Bone marrow (tissue), 2 donors: ENCODE measurements around the gene FAF1.
A peak's percentile ranks its signal among the peaks of the same experiment; 100 is the strongest.
"Not testable (repeated sequence)": the region's sequence is repeated elsewhere in the genome, so short reads cannot be mapped to it uniquely, and the experiment has no call there.

ENCODE experiments used
- DNase-seq, 2 donors: peaks; one replicate each; lab custom pipeline; 2025; lab: John Stamatoyannopoulos, UW

Gene FAF1

DNA sequence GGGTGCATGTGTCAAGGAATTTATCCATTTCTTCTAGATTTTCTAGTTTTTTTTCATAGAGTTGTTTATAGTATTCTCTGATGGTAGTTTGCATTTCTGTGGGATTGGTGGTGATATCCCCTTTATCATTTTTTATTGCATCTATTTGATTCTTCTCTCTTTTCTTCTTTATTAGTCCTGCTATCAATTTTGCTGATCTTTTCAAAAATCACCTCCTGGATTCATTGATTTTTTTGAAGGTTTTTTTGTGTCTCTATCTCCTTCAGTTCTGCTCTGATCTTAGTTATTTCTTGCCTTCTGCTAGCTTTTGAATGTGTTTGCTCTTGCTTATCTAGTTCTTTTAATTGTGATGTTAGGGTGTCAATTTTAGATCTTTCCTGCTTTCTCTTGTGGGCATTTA lies 52.5 kb downstream of the FAF1 start:
- DNase-seq: not testable (repeated sequence)

DNA sequence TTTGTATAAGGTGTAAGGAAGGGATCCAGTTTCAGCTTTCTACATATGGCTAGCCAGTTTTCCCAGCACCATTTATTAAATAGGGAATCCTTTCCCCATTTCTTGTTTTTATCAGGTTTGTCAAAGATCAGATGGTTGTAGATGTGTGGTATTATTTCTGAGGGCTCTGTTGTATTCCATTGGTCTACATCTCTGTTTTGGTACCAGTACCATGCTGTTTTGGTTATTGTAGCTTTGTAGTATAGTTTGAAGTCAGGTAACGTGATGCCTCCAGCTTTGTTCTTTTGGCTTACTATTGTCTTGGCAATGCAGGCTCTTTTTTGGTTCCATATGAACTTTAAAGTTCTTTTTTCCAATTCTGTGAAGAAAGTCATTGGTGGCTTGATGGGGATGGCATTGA lies 54.0 kb downstream of the FAF1 start:
- not testable (repeated sequence) for DNase-seq

DNA sequence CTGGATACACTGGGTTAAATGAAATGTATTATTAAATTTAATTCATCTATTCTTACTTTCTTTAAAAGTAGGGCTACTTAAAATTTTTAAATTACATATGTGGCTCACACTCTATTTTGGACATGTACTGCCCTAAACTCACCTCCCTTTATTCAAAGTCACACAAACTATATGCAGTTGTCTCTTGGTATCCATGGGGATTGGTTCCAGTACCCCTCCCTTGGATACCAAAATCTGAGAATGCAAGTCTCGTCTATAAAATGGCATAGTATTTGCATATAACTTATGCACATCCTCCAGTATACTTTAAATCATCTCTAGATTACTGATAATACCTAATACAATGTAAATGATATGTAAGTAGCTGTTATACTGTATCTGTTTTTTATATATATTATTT lies 57.6 kb downstream of the FAF1 start:
- DNase-seq: no peak

DNA sequence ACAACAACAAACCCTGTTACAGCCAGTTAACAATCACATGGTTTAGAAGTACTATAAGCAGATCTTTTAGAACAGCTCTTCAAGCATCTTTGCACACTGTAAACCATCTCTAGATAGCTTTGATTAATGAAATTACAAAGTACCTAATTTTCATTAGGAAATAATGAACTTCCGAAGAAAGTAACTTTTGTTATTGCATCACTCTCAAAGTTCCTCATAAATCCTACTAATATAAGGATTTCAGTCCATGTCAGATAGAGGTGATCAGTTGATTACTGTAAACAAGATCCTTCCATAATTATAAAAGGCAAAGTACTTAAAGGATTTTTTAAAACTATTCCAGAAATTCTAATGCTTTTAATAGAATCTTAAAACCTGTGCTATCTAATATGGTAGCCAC lies 58.2 kb downstream of the FAF1 start:
- DNase-seq: no peak

DNA sequence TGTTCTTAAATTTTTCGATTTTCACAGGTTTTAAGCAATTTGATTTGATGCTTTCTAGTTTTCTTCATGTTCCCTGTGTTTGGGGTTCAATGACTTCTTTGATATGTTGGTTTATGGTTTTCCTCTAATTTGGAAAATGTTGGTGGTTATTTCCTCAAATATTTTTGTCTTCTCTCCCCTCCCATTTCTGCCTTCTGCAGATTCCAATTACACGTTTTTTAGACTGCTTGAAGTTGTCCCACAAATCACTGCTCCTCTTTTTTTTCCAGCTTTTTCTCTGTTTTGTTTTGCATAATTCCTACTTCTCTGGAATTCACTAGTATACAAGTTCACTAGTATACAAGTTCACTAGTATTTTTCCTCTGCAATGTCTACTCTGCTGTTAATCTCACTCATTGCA lies 61.3 kb downstream of the FAF1 start:
- no peak for DNase-seq

DNA sequence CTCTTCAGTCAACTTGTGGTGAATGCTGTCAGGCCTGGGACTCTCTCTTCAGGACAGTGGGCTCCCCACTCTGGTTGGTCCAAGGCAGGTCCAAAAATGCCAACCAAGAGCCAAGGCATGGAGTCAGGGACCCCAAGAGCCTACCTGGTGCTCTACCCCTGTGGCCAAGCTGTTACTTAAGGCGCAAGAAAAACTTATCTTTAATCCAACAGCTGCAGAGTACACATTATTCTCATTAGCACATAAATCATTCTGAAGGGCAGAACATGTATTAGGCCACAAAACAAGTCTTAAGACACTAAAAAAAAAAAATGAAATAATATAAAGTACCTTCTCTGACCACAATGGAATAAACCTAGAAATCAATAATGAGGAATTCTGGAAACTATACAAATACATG lies 65.7 kb downstream of the FAF1 start:
- no peak for DNase-seq

DNA sequence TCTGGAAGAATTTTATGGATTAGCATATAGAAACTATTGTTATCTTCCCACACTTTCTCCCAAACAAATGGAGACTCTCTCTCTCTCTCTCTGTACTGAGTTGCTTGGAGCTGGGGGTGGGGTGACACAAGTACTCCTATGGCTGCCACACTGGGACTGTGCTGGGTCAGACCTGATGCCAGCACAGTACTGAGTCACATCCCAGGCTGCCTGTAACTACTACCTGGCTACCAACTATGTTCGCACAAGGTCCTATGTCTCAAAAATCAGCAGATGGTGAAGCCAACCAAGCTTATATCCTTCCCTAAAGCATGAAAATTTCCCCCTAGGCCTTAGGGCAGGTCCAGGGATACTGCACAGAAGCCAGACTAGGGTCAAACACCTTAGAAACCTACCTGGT lies 66.6 kb downstream of the FAF1 start:
- no peak for DNase-seq

DNA sequence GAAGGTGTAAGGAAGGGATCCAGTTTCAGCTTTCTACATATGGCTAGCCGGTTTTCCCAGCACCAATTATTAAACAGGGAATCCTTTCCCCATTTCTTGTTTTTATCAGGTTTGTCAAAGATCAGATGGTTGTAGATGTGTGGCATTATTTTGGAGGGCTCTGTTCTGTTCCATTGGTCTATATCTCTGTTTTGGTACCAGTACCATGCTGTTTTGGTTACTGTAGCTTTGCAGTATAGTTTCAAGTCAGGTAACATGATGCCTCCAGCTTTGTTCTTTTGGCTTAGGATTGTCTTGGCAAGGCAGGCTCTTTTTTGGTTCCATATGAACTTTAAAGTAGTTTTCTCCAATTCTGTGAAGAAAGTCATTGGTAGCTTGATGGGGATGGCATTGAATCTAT lies 72.5 kb downstream of the FAF1 start:
- not testable (repeated sequence) for DNase-seq

DNA sequence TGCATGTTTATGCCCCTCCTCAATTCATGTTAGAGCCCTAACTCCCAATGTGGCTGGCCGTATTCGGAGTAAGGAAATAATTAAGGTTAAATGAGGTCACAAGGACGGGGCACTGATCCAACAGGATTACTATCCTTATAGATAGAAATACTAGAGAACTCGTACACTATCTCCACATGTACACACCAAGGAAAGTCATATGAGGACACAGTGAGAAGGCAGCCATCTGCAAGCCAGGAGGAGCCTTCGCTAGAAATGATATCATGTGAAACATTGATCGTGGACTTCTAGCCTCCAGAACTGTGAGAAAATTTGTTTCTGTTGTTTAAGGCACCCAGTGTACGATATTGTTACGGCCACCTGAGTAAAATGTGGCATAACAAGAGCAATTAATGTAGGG lies 79.7 kb downstream of the FAF1 start:
- DNase-seq: no peak

DNA sequence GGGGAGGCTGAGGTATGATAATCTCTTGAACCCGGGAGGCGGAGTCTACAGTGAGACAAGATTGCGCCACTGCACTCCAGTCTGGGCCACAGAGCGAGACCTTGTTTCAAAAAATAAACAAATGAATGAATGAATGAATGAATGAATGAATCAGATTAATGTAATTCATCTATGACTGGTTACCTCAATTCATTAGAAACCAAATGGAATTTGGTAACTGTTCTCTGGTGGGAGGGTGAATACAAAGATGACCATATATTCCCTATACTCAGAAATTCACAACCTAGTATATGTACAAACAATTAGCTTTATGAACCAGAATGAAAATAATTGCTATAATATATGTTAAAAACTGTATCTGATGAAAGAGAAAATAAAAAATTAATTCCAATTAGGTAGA lies 80.9 kb downstream of the FAF1 start:
- DNase-seq: no peak

DNA sequence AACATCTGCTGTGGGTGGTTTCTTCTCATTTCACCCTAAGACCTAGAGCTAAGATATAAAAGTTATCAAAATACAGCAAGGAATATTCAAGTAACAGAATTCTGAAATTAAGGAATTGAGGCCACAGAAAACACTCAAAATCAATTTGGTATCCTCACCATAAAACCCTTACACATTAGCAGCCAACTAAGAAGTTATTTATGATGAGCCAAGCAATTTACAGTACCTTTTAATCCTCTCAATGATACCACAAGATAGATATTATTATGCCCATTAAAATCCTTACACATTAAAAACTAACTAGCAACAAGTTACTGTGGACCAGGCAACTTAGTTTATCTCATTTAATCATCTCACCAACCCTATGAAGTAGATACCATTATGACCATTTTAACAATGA lies 81.6 kb downstream of the FAF1 start:
- no peak for DNase-seq

DNA sequence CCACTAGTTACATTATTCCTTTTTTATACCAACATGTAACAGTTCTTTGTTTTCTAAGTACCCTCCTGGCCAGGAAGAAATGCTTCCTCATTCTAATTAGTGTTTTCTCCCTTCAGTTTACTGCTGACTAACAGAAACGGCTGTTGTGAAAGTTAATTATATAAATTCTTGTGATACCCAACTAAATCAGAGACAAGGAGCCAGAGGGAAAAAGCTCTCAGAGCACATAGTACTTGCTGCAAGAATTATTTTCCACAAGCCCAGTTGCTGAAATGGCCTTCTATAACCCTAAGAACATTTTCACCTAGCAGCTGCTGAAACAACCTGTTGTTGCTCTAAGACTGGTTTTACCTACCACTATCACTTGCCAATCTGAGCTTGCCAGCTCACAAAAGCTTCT lies 82.4 kb downstream of the FAF1 start:
- DNase-seq: peak in 1 of 2 donors; percentile 23

DNA sequence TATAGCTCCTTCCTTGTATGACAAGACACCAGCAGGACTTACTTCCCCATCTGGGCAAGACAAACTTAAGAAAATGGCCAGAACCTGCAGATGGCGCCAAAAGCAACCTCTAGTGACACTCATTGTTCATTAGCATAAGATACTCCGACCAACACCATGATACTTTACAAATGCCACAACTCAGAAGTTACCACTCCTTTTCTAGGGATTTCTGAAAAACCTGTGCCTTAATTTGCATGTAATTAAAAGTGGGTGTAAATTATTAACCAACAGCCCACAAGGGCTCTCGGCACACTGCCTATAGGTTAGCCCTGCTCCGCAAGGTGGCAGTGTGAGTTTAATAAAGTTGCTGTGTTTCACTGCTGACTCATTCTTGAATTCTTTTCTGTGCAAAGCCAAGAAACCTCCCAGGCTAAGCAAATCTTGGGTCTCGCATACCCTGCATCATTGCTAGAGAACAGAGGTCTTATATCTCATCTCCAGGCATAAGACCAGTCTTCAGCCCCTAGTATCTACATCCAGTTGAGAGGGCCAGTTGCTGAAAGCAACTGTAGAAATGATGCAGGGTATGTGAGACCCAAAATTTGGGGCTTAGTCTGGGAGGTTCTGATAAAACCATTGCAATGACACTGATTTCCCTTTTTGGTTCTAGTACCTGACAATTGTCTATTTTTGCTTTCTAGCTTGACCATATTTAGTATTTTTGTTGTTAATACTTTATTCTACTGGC lies 86.4 kb downstream of the FAF1 start:
- DNase-seq: peak; percentile 12 to 79

DNA sequence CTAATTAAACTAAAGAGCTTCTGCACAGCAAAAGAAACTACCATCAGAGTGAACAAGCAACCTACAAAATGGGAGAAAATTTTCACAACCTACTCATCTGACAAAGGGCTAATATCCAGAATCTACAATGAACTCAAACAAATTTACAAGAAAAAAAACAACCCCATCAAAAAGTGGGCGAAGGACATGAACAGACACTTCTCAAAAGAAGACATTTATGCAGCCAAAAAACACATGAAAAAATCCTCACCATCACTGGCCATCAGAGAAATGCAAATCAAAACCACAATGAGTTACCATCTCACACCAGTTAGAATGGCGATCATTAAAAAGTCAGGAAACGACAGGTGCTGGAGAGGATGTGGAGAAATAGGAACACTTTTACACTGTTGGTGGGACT lies 95.2 kb downstream of the FAF1 start:
- DNase-seq: not testable (repeated sequence)

DNA sequence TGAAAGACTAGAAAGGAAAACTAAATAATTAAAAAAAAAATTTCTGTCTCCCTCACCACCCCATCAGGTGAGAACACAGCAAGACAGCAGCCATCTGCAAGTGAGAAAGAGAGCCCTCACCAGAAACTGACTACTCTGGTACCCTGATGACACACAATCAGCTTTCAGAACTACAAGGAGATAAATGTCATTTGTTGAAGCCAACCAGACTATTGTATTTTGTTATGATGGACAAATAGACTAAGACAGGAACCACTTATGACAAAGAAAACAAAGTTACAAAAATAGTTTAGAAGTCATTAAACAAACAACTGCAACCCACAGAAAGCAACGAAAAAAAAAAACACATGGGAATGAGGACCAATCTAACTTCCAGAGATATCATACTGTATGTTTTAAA lies 98.3 kb downstream of the FAF1 start:
- no peak for DNase-seq

DNA sequence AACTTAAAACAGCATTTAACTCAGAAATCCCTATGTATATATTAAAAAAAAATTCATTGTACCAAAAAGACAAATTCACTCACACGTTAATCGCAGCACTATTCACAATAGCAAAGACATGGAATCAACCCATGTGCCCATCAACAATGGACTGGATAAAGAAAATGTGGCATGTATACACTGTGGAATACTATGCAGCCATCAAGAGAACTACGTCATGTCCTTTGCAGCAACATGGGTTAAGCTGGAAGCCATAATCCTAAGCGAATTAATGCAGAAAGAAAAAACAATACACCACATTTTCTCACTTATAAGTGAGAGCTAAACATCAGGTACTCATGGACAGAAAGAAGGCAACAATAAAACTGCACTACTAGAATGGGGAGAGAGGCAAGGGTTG lies 99.4 kb downstream of the FAF1 start:
- no peak for DNase-seq

DNA sequence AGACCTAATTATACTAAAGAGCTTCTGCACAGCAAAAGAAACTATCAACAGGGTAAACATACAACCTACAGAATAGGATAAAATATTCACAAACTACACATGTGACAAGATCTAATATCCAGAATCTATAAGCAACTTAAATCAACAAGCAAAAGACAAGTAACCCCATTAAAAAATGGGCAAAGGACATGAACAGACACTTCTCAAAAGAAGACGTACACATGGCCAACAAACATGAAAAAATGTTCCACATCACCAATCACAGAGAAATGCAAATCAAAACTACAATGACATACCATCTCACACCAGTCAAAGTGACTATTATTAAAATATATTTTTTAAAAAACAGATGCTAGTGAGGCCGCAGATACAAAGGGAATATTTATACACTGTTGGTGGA lies 99.8 kb downstream of the FAF1 start:
- DNase-seq: no peak

DNA sequence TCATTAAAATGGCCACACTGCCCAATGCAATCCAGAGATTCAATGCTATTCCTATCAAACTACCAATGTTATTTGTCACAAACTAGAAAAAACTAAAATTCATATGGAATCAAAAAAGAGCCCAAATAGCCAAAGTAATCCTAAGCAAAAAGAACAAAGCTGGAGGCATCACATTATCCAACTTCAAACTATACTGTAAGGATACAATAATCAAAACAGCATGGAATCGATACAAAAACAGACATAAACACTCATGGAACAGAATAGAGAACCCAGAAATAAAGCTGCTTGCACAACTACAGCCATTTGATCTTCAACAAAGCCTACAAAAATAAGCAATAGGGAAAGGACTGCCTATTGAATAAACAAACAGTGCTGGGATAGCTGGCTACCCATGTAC lies 100.4 kb downstream of the FAF1 start:
- no peak for DNase-seq

DNA sequence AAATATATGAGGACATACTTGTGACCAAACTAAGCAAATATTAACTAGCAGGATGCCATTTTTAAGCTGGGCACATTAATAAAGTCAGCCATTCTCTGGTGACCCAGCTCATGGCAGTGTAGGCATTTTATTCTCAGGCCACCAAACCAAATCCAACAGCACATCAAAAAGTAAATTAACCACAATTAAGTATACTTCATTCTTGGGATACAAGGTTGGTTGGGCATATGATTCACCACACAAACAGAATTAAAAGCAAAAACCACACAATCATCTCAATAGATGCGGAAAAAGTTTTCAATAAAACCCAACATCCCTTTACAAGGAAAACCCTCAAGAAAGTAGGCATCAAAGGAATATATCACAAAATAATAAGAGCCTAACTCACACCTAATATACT lies 101.3 kb downstream of the FAF1 start:
- DNase-seq: no peak

DNA sequence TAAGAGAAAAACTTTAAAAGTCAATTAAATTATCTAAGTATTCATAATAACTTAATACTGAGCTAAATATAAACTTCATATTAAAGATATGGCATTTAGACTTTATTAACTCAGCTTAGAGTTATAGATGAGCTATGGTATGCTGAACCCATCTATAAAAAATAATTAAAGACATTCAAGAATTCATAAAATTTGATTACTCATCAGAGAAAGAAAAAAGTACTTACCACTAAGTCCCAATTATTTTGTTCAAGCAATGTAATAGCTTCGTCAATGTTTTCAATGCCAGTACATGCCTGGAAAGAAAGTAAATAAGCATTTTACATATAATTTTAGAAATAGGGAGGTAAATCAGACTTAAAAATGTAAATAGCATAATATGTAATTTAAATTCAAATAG lies 102.4 kb downstream of the FAF1 start:
- DNase-seq: no peak

DNA sequence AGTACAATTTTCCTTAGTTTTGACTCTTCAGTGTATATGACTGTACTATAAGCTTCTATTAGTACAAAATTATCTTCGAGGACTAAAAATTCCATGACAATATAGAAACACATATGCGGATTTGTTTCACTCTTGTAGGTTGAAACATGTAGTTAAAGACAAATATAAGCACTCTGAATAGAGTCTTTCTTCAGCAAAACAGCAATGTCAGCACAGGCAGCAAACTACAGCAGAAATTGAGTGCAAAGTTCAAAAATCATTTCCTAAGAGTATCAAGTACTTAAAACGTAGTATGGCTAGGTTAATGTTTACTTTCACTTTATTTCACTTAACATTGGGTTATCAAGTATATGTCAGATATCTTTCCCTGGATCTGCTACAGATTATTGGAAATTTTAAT lies 106.7 kb downstream of the FAF1 start:
- no peak for DNase-seq

DNA sequence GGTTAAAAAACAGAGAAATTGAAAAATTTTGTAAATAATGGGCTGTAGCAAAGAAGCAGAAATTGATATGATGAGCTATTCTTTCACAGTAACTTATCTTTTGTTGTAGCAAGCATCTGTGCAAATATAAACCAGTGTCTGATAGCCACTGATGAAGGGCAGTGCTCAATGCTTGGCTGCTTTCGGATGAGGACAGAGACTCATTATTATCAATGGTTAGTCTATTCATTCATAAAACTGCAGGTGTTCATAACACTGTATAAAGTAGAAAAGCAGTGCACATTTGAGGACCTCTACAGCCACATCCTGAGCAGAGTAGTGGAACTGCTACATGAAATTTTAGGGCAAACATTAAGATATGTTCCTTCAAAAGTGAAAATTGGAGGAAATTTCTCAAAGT lies 107.2 kb downstream of the FAF1 start:
- no peak for DNase-seq

DNA sequence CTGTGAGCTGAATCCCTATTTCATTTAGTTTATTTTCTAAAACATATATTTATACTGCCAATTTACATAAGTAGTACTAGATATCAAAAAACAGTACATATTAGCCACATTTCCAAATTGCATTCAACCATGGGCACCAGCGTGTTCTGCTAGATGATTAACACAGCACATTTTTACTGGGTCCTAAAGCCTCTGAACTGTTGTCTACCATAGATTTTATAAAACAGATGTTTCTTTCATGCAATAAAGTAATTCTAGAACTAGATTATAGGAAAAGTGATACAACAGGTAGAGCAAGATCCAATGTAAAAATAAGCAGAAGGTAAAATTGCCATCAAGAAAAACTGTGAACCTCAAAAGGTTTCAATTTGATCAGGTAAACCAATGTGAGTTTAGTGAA lies 108.6 kb downstream of the FAF1 start:
- DNase-seq: no peak

DNA sequence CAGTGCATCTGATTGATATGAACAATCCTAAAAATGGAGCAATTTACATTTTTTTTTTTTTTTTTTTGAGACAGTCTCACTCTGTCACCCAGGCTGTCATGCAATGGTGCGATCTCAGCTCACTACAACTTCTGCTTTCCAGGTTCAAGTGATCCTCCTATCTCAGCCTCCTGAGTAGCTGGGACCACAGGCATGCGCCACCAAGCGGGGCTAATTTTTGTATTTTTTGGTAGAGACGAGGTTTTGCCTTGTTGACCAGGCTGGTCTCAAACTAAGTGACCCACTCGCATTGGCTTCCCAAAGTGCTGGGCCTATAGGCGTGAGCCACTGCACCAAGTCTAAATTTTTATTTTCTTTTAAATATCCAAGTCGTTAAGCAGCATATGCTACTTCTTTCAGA lies 109.0 kb downstream of the FAF1 start:
- DNase-seq: no peak

DNA sequence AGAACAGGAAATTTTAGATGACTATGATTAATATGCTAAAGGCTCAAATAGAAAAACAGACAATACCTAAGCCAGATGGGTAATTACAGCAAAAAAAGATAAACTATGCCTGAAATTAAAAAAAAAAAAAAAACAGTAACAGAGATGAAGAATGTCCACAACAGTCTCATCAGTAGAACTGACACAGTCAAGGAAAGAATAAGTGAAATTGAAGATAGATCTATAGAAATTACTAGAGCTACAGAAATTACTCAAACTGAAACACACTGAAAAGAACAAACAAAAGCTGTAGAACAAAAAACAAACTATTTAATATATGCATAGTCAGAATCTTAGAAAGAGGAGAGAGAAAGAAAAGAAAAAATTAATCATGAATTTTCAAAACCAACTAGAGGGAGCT lies 112.8 kb downstream of the FAF1 start:
- DNase-seq: no peak
